GM19240 (cell line): Measurements from ENCODE around the gene UGT1A10.

ENCODE experiments used
- DNase-seq: peaks from one replicate; pipeline ENCODE4 v3.0.0; 2011; ENCODE audit warnings: low spot score; ENCODE audit not compliant: insufficient read length

UGT1A10 gene

DNA sequence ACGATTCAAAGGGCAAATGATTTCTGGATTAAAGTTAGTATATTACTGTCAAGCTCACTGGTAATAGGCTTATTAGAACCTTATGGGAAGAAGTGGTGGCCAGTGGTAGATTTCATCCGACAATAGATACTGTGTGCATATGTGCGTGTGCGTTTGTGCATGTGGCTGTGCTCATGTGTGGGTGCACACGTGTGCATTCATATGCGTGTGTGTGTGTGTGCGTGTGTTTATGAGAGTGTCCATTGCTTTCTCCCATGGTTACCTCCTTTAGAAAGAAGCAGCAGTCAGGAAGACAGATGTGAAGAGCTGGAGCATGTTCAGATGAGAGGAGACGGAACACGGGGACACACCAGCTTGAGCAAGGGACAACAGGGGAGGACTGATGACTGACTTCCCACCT lies 133.0 kb downstream of the UGT1A10 start:
- no peak for DNase-seq

GRCh38 chr2:233772153-233772552 lies 135.9 kb downstream of the UGT1A10 start:
- no peak for DNase-seq

DNA sequence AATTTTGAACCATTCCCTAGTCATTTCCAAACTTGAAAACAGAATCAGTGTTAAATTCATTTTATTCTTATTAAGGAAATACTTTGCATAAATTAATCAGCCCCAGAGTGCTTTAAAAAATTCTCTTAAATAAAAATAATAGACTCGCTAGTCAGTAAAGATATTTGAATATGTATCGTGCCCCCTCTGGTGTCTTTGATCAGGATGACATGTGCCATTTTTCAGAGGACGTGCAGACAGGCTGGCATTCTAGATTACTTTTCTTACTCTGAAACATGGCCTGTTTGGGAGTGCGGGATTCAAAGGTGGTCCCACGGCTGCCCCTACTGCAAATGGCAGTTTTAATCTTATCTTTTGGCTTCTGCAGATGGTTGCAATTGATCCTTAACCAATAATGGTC lies 136.3 kb downstream of the UGT1A10 start:
- DNase-seq = no peak

GRCh38 chr2:233773854-233774253 lies 137.6 kb downstream of the UGT1A10 start:
- DNase-seq = no peak

DNA sequence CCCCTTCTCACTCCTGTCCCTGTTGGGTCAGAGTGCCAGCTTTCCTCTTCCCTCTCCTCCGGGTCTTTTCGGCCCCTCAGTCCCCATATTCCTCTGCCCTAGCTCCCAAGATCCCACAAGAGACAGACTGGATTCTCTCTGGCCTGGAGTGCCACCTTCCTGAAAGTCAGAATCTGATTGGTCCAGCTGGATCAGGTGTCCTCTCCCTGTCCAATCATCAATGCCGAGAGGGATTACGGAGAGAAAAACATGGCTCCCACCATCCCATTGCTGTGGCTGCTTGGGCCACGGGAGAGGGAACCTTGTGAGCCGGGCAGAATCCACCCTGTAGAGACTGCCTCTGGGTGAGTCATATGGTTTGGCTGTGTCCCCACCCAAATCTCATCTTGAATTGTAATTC lies 139.2 kb downstream of the UGT1A10 start:
- DNase-seq = no peak

- no peak for DNase-seq
Measured at GRCh38 chr2:233778030-233778429, 141.8 kb downstream of the UGT1A10 start, which contains the start of gene MROH2A. Gene MROH2A, plus strand, starts transcription at chr2:233778330. Its CDS starts 1,029 bp downstream, at chr2:233779359.

GRCh38 chr2:233779722-233780121 lies 143.5 kb downstream of the UGT1A10 start:
- DNase-seq = no peak

DNA sequence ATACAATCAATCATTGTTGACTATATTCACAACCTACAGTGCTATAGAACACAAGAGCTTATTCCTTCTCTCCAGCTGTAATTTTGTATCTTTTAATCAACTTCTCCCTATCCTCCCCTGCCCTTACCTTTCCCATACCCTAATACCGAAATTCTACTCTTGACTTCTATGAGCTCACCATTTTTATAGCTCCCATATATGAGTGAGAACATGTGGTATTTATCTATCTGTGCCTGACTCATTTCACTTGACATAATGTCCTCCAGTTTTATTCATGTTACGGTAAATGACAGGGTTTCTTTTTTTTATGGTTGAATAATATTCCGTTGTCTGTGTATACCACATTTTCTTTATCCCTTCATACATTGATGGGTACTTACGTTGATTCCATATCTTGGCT lies 144.5 kb downstream of the UGT1A10 start:
- DNase-seq = no peak

DNA sequence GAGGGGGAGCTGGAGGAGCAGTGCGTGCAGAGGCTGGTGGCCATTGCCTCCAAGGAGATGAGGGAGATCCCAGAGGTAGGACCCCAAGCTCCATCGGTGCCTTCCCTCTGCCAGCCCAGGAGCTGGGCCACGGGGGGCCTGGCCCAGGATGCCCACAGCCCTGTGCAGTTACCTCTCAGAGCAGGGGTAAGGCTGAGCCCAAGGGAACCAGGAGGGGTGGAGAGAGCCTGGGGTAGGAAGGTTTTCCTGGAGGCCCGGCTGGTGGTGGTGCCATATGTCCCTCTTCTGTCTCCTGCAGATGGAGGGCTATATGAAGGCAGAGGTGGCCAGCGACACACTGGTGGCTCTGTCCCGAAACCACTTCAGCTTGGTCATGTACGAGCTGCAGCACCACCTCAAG lies 153.3 kb downstream of the UGT1A10 start:
- no peak for DNase-seq

GRCh38 chr2:233791151-233791882 lies 155.1 kb downstream of the UGT1A10 start:
- no peak for DNase-seq

DNA sequence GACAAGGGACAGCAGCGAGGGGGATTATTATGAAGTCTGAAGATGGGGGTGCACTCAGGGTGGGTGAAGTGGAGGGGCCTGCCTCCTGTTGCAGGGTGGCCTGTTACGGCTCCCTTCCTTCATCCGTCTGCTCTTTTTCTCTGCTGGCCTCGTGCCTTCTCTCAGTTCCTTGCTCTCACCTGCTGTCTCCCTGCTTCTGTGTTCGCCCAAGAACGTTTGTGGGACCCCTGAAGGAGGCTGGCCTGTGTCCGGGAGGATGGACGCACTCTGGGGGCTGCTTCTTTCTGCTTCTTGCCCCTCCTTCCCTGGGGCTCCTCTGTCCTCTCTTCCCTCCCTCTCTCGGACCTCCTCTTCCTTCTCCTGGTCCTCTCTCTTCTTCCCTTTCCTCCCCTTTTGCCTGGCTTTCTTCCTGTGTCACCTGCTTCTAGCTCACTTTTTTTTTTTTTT lies 155.7 kb downstream of the UGT1A10 start:
- DNase-seq = no peak

GRCh38 chr2:233792720-233793119 lies 156.5 kb downstream of the UGT1A10 start:
- no peak for DNase-seq

GRCh38 chr2:233793465-233794127 lies 157.3 kb downstream of the UGT1A10 start:
- DNase-seq = no peak

GRCh38 chr2:233794128-233794658 lies 157.9 kb downstream of the UGT1A10 start:
- DNase-seq = no peak

- no peak for DNase-seq
Measured at GRCh38 chr2:233795735-233796171, 159.5 kb downstream of the UGT1A10 start.

DNA sequence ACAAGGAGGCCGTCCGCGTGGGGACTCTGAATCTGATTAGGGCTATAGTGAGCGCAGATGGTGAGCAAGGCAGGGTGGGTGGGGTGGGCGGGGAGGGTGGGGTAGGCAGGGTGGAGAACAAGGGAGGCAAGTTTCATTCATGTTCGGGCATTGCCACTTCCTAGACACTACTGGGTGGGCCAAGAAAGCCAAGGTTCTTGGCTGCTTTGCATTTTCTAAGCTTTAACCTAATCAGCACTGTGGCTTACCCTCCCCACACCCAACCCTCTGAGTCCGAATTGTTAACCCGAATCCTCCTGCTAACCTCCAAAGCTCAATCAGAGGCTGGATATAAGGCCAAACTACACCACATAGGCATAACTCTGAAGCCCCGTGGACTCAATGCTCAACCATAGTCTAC lies 160.0 kb downstream of the UGT1A10 start:
- DNase-seq = no peak

- no peak for DNase-seq
Measured at GRCh38 chr2:233798335-233799086, 162.3 kb downstream of the UGT1A10 start.

GRCh38 chr2:233799087-233799665 lies 162.9 kb downstream of the UGT1A10 start:
- DNase-seq = no peak

DNA sequence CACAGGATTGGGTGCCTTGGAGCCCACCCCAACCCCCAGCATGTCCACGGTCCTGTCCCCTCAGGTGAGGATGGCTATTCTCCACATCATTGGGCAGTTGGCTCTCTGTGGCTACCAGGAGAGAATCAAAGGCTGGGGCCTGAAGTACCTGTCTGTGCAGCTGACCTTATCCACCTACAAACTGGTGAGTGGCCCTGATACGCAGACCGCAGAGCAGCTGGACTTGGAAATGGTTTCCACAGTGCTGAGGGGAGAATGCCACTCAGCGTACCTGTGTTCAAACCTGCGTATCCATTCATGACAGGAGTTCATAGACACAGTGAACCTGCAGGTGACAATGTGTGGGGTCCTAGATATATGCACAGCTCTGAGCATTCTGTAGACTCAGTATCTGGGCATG lies 163.5 kb downstream of the UGT1A10 start:
- no peak for DNase-seq

DNA sequence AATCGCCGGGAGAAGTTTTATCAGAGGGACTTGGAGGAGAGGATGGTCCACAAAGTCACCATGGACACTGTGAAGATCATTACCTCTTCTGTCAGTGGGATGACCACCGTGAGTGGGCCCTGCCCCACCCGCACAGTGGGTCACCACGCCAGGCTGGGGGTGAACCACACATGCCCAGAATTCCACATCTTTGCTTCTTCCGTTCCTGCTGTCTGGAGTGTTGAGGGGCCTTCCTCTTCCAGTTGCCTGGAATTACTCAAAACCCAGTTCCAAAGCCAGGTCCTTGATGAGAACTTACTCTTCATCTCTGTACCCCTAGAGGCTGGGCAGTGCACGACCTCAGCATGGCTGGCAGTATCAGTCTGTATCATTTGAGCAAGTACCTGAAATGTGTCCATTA lies 164.0 kb downstream of the UGT1A10 start:
- no peak for DNase-seq

GRCh38 chr2:233801357-233802131 lies 165.3 kb downstream of the UGT1A10 start:
- no peak for DNase-seq
